Glutamatergic neuron (in vitro differentiated cells): Measurements from ENCODE around the gene SAA1. TPM values are rescaled to one million over a fixed set of nuclear protein-coding genes. Genes with fewer than 3 reads are reported as not detected.

Experiments used
- DNase-seq: peaks from one replicate; pipeline ENCODE4 v3.0.0; 2022
- H3K27ac Mint-ChIP-seq: one replicate; pipeline ENCODE4 v1.8.0; 2020; ENCODE audit warnings: mild to moderate bottlenecking, mixed read lengths, inconsistent platforms; ENCODE audit not compliant: unreplicated experiment
- H3K27me3 Mint-ChIP-seq: one replicate; pipeline ENCODE4 v1.8.0; 2020; ENCODE audit warnings: mild to moderate bottlenecking, moderate library complexity, mixed read lengths, inconsistent platforms; ENCODE audit not compliant: unreplicated experiment
- H3K36me3 Mint-ChIP-seq: one replicate; pipeline ENCODE4 v1.8.0; 2020; ENCODE audit warnings: mild to moderate bottlenecking, mixed read lengths, inconsistent platforms; ENCODE audit not compliant: unreplicated experiment
- H3K4me1 Mint-ChIP-seq: one replicate; pipeline ENCODE4 v1.8.0; 2020; ENCODE audit warnings: mild to moderate bottlenecking, low read depth, mixed read lengths, inconsistent platforms; ENCODE audit not compliant: unreplicated experiment
- H3K4me3 Mint-ChIP-seq: one replicate; pipeline ENCODE4 v1.8.0; 2020; ENCODE audit warnings: mild to moderate bottlenecking, mixed read lengths, inconsistent platforms; ENCODE audit not compliant: unreplicated experiment
- H3K9me3 Mint-ChIP-seq: one replicate; pipeline ENCODE4 v1.8.0; 2020; ENCODE audit warnings: mild to moderate bottlenecking, moderate library complexity, mixed read lengths, inconsistent platforms; ENCODE audit not compliant: unreplicated experiment
- total RNA-seq: library from RNA; stranded (reverse); fragmentation: NEBNext Ultra II Directional; extraction: Animal tissue kit (Norgen Biotek cat#: 25700); gene quantifications from one replicate; pipeline ENCODE4 v1.2.1, GENCODE V29; 2021; ENCODE audit not compliant: unreplicated experiment
- TF ChIP-seq, protein P1 (sequence below): fragments of 200-600 bp; sonication (generic); IDR thresholded peaks from one replicate; pipeline ENCODE4 v1.5.0; 2021; ENCODE audit not compliant: partially characterized antibody, unreplicated experiment

The SAA1 gene
- total RNA-seq, 1 donor from 2014 or later: not detected

DNA sequence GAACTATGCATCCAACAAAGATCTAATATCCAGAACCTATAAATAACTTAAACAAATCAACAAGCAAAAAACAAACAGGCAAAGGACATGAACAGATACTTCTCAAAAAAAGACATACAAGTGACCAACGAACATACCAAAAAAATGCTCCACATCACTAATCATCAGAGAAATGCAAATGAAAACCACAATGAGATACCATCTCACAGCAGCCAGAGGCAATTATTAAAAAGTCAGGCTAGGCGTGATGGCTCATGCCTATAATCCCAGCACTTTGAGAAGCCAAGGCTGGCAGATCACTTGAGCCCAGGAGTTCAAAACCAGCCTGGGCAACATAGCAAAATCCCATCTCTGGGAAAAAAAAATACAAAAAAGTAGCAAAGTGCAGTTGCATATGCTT lies 40.2 kb upstream of the SAA1 start:
- Mint-ChIP-seq H3K4me1 (no peaks in the 10 kb centered on the region), H3K27ac (no peak overlapping the region), H3K4me3 (no peak overlapping the region), H3K36me3 (no peaks in the 10 kb centered on the region), H3K9me3 (peaks cover 3% of the 10 kb centered on the region), H3K27me3 (peaks cover 2% of the 10 kb centered on the region)
- TF ChIP-seq, protein P1, sequence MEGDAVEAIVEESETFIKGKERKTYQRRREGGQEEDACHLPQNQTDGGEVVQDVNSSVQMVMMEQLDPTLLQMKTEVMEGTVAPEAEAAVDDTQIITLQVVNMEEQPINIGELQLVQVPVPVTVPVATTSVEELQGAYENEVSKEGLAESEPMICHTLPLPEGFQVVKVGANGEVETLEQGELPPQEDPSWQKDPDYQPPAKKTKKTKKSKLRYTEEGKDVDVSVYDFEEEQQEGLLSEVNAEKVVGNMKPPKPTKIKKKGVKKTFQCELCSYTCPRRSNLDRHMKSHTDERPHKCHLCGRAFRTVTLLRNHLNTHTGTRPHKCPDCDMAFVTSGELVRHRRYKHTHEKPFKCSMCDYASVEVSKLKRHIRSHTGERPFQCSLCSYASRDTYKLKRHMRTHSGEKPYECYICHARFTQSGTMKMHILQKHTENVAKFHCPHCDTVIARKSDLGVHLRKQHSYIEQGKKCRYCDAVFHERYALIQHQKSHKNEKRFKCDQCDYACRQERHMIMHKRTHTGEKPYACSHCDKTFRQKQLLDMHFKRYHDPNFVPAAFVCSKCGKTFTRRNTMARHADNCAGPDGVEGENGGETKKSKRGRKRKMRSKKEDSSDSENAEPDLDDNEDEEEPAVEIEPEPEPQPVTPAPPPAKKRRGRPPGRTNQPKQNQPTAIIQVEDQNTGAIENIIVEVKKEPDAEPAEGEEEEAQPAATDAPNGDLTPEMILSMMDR: no peak
- no peak for DNase-seq

DNA sequence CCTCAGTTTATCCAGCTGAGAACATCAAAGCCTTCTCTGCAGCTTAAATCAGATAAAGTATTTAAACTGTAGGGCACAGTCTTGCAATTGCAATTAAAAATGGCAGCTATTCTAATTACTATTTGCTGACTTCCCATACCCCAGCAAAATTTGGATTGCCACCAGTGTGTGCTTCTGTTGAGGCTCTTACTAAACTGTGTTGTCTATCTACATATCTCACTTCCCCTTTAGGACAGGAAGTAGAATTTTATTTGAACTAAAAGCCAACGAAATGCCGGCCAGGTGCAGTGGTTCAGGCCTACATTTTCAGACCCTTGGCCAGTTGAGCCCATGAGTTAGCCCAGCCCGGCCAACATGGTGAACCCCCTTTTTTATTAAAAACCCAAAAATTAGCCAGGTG lies 36.6 kb upstream of the SAA1 start:
- no peak overlapping the region for H3K27ac Mint-ChIP-seq
- TF ChIP-seq, protein P1: no peak
- no peaks in the 10 kb centered on the region for H3K9me3 Mint-ChIP-seq
- no peaks in the 10 kb centered on the region for H3K27me3 Mint-ChIP-seq
- no peaks in the 10 kb centered on the region for H3K36me3 Mint-ChIP-seq
- no peak overlapping the region for H3K4me3 Mint-ChIP-seq
- no peaks in the 10 kb centered on the region for H3K4me1 Mint-ChIP-seq
- no peak for DNase-seq

DNA sequence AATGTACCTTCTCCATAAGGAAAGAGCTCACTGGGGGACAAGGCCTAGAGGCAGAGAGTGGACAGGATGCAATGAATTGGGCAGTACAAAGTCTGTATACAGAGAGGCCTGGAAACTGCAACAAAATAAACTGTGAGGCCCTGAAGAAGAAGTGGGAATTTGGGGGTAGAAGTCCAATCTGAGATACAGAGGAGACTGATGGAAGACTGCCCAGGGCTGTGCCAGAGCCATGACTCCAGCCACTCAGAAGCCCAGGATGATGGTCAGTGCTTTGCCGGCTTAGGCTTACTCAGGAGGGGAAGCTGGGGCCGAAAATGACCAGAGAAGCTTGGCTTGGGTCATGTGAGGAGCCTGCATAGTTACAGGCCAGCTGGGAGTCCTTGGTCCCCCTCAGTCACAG lies 35.2 kb upstream of the SAA1 start:
- H3K36me3 Mint-ChIP-seq: no peaks in the 10 kb centered on the region
- no peak overlapping the region for H3K4me3 Mint-ChIP-seq
- H3K27me3 Mint-ChIP-seq: no peaks in the 10 kb centered on the region
- DNase-seq: no peak
- no peaks in the 10 kb centered on the region for H3K9me3 Mint-ChIP-seq
- no peak overlapping the region for H3K27ac Mint-ChIP-seq
- TF ChIP-seq, protein P1: no peak
- H3K4me1 Mint-ChIP-seq: peaks cover 3% of the 10 kb centered on the region

DNA sequence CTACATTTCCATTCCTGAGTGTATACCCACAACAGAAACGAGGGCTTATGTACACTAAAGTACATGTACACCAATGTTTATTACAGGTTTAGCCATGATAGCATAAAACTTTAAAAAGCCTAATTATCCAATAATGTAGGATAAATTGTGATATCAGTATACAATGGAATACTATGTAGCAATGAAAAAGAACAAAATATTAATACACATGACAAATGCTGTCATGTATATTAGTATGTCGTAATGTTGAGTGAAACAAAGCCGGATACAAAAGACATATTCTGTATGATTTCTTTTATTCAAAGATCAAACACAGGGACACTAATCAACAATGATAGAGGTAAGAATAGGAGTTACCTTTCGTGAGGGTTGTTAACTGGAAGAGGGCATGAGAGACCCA lies 32.2 kb upstream of the SAA1 start:
- no peak for DNase-seq
- Mint-ChIP-seq H3K36me3 (no peaks in the 10 kb centered on the region), H3K27me3 (no peaks in the 10 kb centered on the region), H3K27ac (no peak overlapping the region), H3K9me3 (no peaks in the 10 kb centered on the region), H3K4me3 (no peak overlapping the region), H3K4me1 (peaks cover 3% of the 10 kb centered on the region)
- TF ChIP-seq, protein P1: no peak

DNA sequence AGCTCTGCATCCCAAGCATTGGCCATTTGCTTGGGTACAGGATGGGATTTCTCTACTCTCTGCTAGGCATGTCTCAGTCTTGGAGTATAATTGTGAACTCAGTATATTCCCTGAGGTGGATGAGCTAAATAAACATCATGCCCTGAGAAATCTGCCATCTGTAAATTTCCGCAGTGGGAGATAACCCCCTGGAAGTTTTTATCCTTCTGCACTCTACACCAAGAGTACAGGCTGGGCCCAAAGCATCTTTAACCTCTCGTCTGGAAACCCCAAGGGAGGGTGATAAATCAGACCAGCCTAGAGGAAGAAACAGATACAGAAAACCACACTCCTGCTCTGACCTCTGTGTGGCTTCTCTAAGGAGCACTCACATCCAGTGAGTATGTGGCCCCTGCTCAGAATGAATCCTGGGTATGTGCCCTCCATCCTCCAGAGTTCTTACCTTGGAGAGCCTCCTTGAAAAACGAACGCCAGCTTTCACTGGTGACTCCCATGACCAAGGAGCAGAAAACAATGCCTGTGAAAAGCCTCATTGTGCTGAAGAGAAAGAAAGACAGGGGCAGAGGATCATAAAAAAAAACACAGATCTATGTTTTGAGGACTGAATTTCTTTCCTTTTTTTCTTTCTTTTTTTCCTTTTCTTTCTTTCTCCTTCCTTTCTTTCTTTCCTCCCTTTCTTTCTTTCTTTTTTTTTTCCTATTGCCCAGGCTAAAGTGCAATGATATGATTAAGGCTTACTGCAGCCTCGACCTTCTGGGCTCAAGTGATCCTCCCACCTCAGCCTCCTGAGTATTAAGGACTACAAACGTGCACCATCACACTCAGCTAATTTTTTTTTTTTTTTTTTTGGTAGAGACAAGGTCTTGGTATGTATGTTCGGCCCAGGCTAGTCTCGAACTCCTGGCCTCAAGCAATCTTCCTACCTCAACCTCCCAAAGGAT lies 30.4 kb upstream of the SAA1 start:
- H3K27me3 Mint-ChIP-seq: no peaks in the 10 kb centered on the region
- no peaks in the 10 kb centered on the region for H3K9me3 Mint-ChIP-seq
- no peak overlapping the region for H3K4me3 Mint-ChIP-seq
- H3K27ac Mint-ChIP-seq: no peak overlapping the region
- TF ChIP-seq, protein P1: no peak
- peaks cover 3% of the 10 kb centered on the region for H3K4me1 Mint-ChIP-seq
- DNase-seq: no peak
- H3K36me3 Mint-ChIP-seq: no peaks in the 10 kb centered on the region
